Endothelial cell of umbilical vein (primary cell): ENCODE data around the gene SMTNL2. TPM values are rescaled to one million over a fixed set of nuclear protein-coding genes. Genes with fewer than 3 reads are reported as not detected.

ENCODE experiments used
- Bru-seq: library from RNA; stranded (reverse); fragments of 400-500 nt; gene quantifications from one replicate; lab custom pipeline; 2021; lab: Mats Ljungman, UMichigan
- BruChase-seq, 2 experiments: library from RNA; stranded (reverse); fragments of 400-500 nt; gene quantifications; one replicate each; lab custom pipeline; 2021; lab: Mats Ljungman, UMichigan
- BruUV-seq: library from RNA; stranded (reverse); fragments of 400-500 nt; replicated peaks from 2 replicates; lab custom pipeline; 2021; lab: Mats Ljungman, UMichigan
- CTCF ChIA-PET: fragments of 300-600, 350-600 bp; sonication (Branson Sonifier 250); formaldehyde crosslinking; loops from one replicate; lab custom pipeline; 2021; ENCODE audit warnings: antibody characterized with exemption, inconsistent platforms; lab: Charles Lee
- POLR2A ChIA-PET: fragments of 300-600, 350-600 bp; sonication (Branson Sonifier 250); formaldehyde crosslinking; loops from one replicate; lab custom pipeline; 2021; ENCODE audit warnings: antibody characterized with exemption, inconsistent platforms; lab: Charles Lee
- DNase-seq: peaks from one replicate; pipeline ENCODE4 v3.0.0-alpha.2; 2011; ENCODE audit warnings: low read depth, low spot score
- FAIRE-seq: peaks from 2 replicates; lab custom pipeline; 2011; peaks lifted over from hg19 to GRCh38; lab: Jason Lieb, UNC
- H2AFZ ChIP-seq: 2 replicates; pipeline ENCODE4 v1.6.0; 2012; ENCODE audit warnings: low read depth, low read length, control low read depth, inconsistent platforms
- H3K27ac ChIP-seq: 2 replicates; pipeline ENCODE4 v1.5.1; 2011; ENCODE audit warnings: low read depth, mild to moderate bottlenecking, control low read depth, low read length, moderate library complexity; ENCODE audit not compliant: insufficient read depth
- H3K27me3 ChIP-seq, 2 experiments: 2 replicates each; pipeline versions ENCODE4 v1.6.0 to v1.6.1; 2011; ENCODE audit warnings: low read length in 2 of 2, mixed read lengths in 1 of 2; ENCODE audit not compliant: control insufficient read depth in 2 of 2, insufficient read depth in 2 of 2
- H3K36me3 ChIP-seq, 2 experiments: 2 replicates in 1 of 2; 3 replicates in 1 of 2; pipeline ENCODE4 v1.5.1; 2011; ENCODE audit warnings: low read length in 2 of 2, mild to moderate bottlenecking in 1 of 2, moderate library complexity in 1 of 2; ENCODE audit not compliant: control insufficient read depth in 2 of 2, insufficient read depth in 2 of 2; ENCODE audit errors: extremely low read depth in 1 of 2
- H3K4me1 ChIP-seq: 3 replicates; pipeline ENCODE4 v1.5.1; 2011; ENCODE audit warnings: mild to moderate bottlenecking, low read length; ENCODE audit not compliant: control insufficient read depth, insufficient read depth; ENCODE audit errors: extremely low read depth
- H3K4me2 ChIP-seq: 2 replicates; pipeline ENCODE4 v1.6.1; 2011; ENCODE audit warnings: low read length, control low read depth, mixed read lengths; ENCODE audit not compliant: insufficient read depth
- H3K4me3 ChIP-seq, 3 experiments: fragments of 200-600 bp in 1 of 3; sonication (generic), shearing (Covaris generic) in 1 of 3; replicated peaks in 1 of 3; 2 replicates each; pipeline ENCODE4 v1.5.1; 2011 to 2016; ENCODE audit warnings: control low read depth in 3 of 3, low read length in 3 of 3, mild to moderate bottlenecking in 2 of 3, inconsistent platforms in 1 of 3, low read depth in 1 of 3, moderate library complexity in 1 of 3; ENCODE audit not compliant: insufficient read depth in 1 of 3
- H3K79me2 ChIP-seq: 2 replicates; pipeline ENCODE4 v1.6.0; 2012; ENCODE audit warnings: low read length, inconsistent platforms; ENCODE audit not compliant: control insufficient read depth, insufficient read depth
- H3K9ac ChIP-seq: replicated peaks from 2 replicates; pipeline ENCODE3; 2011; ENCODE audit warnings: low read length, control low read depth; ENCODE audit not compliant: insufficient read depth; ENCODE audit errors: extremely low read depth
- H3K9me1 ChIP-seq: replicated peaks from 3 replicates; pipeline ENCODE4 v1.6.0; 2011; ENCODE audit warnings: mild to moderate bottlenecking, low read length; ENCODE audit not compliant: control insufficient read depth, insufficient read depth; ENCODE audit errors: extremely low read depth
- H3K9me3 ChIP-seq: replicated peaks from 2 replicates; pipeline ENCODE4 v1.5.1; 2012; ENCODE audit warnings: low read length, inconsistent platforms; ENCODE audit not compliant: control insufficient read depth, insufficient read depth
- H4K20me1 ChIP-seq: replicated peaks from 2 replicates; pipeline ENCODE3; 2011; ENCODE audit warnings: mild to moderate bottlenecking, low read length; ENCODE audit not compliant: control insufficient read depth, insufficient read depth; ENCODE audit errors: extremely low read depth
- CTCF ChIP-seq, 2 donors: IDR thresholded peaks; 1 replicate in 1 of 2; 2 replicates in 1 of 2; pipeline ENCODE4 v1.5.1; 2011; ENCODE audit warnings: low read length in 2 of 2, mild to moderate bottlenecking in 2 of 2, moderate library complexity in 2 of 2, control low read depth in 1 of 2, inconsistent platforms in 1 of 2, low read depth in 1 of 2; ENCODE audit not compliant: insufficient read depth in 1 of 2; ENCODE audit errors: extremely low read depth in 1 of 2
- EZH2 ChIP-seq: IDR thresholded peaks from 2 replicates; pipeline ENCODE4 v1.6.1; 2012; ENCODE audit warnings: borderline replicate concordance, low read depth, mild to moderate bottlenecking, moderate library complexity, low read length, inconsistent platforms; ENCODE audit not compliant: severe bottlenecking
- FOS ChIP-seq: IDR thresholded peaks from 2 replicates; pipeline ENCODE4 v1.6.1; 2011; ENCODE audit warnings: mild to moderate bottlenecking, low read length, moderate library complexity, borderline replicate concordance; ENCODE audit not compliant: insufficient read depth
- GATA2 ChIP-seq: IDR thresholded peaks from 2 replicates; pipeline ENCODE4 v1.7.0; 2011; ENCODE audit warnings: low read depth, mild to moderate bottlenecking, moderate library complexity, mixed read lengths, low read length; ENCODE audit not compliant: insufficient read length, insufficient read depth
- MAX ChIP-seq: IDR thresholded peaks from 2 replicates; pipeline ENCODE4 v1.6.1; 2011; ENCODE audit not compliant: insufficient read depth, insufficient read length
- MYC ChIP-seq: IDR thresholded peaks from one replicate; pipeline ENCODE4 v1.6.1; 2011; ENCODE audit warnings: mild to moderate bottlenecking, low read depth, low read length
- dilution Hi-C: fragments of 300-500 bp; cut with MboI; formaldehyde crosslinking; loops from one replicate; pipeline ENCODE4 v1.15.0; 2019; ENCODE audit warnings: low sequenced_read_pairs; ENCODE audit not compliant: extremely low pct_ligation_motif_present
- intact Hi-C: fragments of 100-400 bp; cut with micrococcal nuclease; formaldehyde crosslinking; loops from one replicate; pipeline ENCODE4 v1.10.0; 2022
- long read RNA-seq: library from polyadenylated mRNA; stranded (forward); transcript quantifications from one replicate; pipeline ENCODE4 v2.0.0, GENCODE V29; 2021
- polyA minus RNA-seq, 3 experiments: library from RNA; depleted of rRNA, polyadenylated mRNA; stranded (reverse); fragments of >200 nt; gene quantifications; 1 replicate in 1 of 3; 2 replicates in 2 of 3; pipeline ENCODE4 v1.2.3, GENCODE V29; 2011
- polyA plus RNA-seq, 4 experiments: library from polyadenylated mRNA; depleted of rRNA in 3 of 4; stranded (reverse) in 3 of 4; unstranded in 1 of 4; fragments of >200 nt; gene quantifications; 2 replicates each; pipeline versions ENCODE4 v1.2.1 to v1.2.3, GENCODE V29; 2011 to 2012; ENCODE audit warnings: missing spikeins in 1 of 4
- total RNA-seq: library from RNA; stranded (reverse); gene quantifications from 2 replicates; pipeline ENCODE4 v1.2.3, GENCODE V29; 2021

The SMTNL2 gene
- total RNA-seq (not detected in 2 replicates), polyA plus RNA-seq (not detected in 2 replicates), polyA minus RNA-seq (not detected in 2 replicates), Bru-seq, nascent RNA (not detected), BruChase-seq, experiment 1, labeled RNA remaining after a 6-hour chase (not detected), BruChase-seq, experiment 2, labeled RNA remaining after a 2-hour chase (not detected)
- not detected in 2 replicates for polyA plus RNA-seq (2011; cell fraction: cytosol; rRNA removed)
- polyA plus RNA-seq (2011; cell fraction: nucleus; rRNA removed), result not detected in 2 replicates
- polyA plus RNA-seq (2012), result not detected in 2 replicates
- polyA minus RNA-seq (2011; cell fraction: cytosol; rRNA and poly(A)+ RNA removed), result not detected
- polyA minus RNA-seq (2011; cell fraction: nucleus; rRNA and poly(A)+ RNA removed), result not detected in 2 replicates
- long read RNA-seq, result 0 reads

GRCh38 chr17:4584101-4584916 is at the start of gene SMTNL2:
Gene SMTNL2, plus strand, starts transcription at chr17:4584529. Its CDS starts 77 bp downstream, at chr17:4584606.
- peaks cover 29 to 35% of the 10 kb centered on the region in 2 experiments for H3K27me3 ChIP-seq
- dilution Hi-C loops, result no loop called here
- no peaks in the 10 kb centered on the region for H3K79me2 ChIP-seq
- H2AFZ ChIP-seq, result no peak within 1 kb of the TSS
- peak; percentile 81 for TF ChIP-seq EZH2
- no peak for TF ChIP-seq MAX
- POLR2A ChIA-PET, result no interaction called here
- H3K9ac ChIP-seq, result no peak within 1 kb of the TSS
- peak within 1 kb of the TSS in 1 of 3 experiments; percentile 37 for H3K4me3 ChIP-seq
- no peak for DNase-seq
- H3K9me3 ChIP-seq, result no peaks in the 10 kb centered on the region
- no peaks in the 10 kb centered on the region for H3K36me3 ChIP-seq
- intact Hi-C loops, result no loop called here
- no peak for FAIRE-seq
- no peaks in the 10 kb centered on the region for H4K20me1 ChIP-seq
- no peak within 1 kb of the TSS for H3K4me2 ChIP-seq
- no peak within 1 kb of the TSS for H3K27ac ChIP-seq
- H3K9me1 ChIP-seq, result no peaks in the 10 kb centered on the region
- H3K4me1 ChIP-seq, result no peaks in the 10 kb centered on the region
- CTCF ChIA-PET, result interaction anchor here (0.8 to 2.2 kb wide), 2 partner anchors 11 to 17 kb away, joined by 4 to 24 read pairs; no protein-coding TSS in a partner anchor
- no TSS peak for BruUV-seq

- H3K79me2 ChIP-seq, result no peaks in the 10 kb centered on the region
- intact Hi-C loops (no loop called here), dilution Hi-C loops (no loop called here)
- TF ChIP-seq FOS, result no peak
- no peak for TF ChIP-seq MYC
- TF ChIP-seq CTCF (IDR thresholded peaks at IDR 0.05; ENCODE audit: extremely low read depth in 1 of 2, insufficient read depth in 1 of 2, low read depth in 1 of 2, low read length in 2 of 2), result no peak
- no peak for TF ChIP-seq MAX
- TF ChIP-seq GATA2, result no peak
- no peaks in the 10 kb centered on the region for H4K20me1 ChIP-seq
- H3K9me1 ChIP-seq, result no peaks in the 10 kb centered on the region
- POLR2A ChIA-PET, result no interaction called here
- DNase-seq, result no peak
- H2AFZ ChIP-seq, result no peak overlapping the region
- CTCF ChIA-PET, result interaction anchor here (1.8 kb wide), 1 partner anchor 114 kb away, joined by 7 read pairs; no protein-coding TSS in a partner anchor
- H3K27ac ChIP-seq, result peak overlapping the region; percentile 39
- no peak overlapping the region for H3K9ac ChIP-seq
- no peaks in the 10 kb centered on the region for H3K9me3 ChIP-seq
- no peaks in the 10 kb centered on the region for H3K27me3 ChIP-seq
- no TSS peak for BruUV-seq
- no peak overlapping the region for H3K4me2 ChIP-seq
- peaks cover under 1 to 35% of the 10 kb centered on the region in 2 experiments for H3K36me3 ChIP-seq
- no peak for FAIRE-seq
- no peak overlapping the region for H3K4me3 ChIP-seq
- H3K4me1 ChIP-seq, result peaks cover 77% of the 10 kb centered on the region
Measured at GRCh38 chr17:4534928-4535666, 49.2 kb upstream of the SMTNL2 start.
